HepG2 (cell line): ENCODE measurements around the gene MBD2. TPM values are rescaled to one million over a fixed set of nuclear protein-coding genes. Genes with fewer than 3 reads are reported as not detected.

ENCODE experiments used
- ATAC-seq: fragments of 200-7000 bp; cut with Tn5 transposase; 3 replicates; pipeline ENCODE4 v1.9.1; 2020; ENCODE audit warnings: mild to moderate bottlenecking, moderate library complexity
- BruUV-seq: library from RNA; stranded (reverse); fragments of 400-500 nt; replicated peaks from 2 replicates; lab custom pipeline; 2021; lab: Mats Ljungman, UMichigan
- CTCF ChIA-PET: fragments of 300-600 bp; formaldehyde crosslinking; extraction: SDS; loops from one replicate; lab custom pipeline; 2021; ENCODE audit warnings: low total read pairs, inconsistent platforms, low intra/inter-chr PET ratio; lab: Yijun Ruan, JAX
- POLR2A ChIA-PET: fragments of 350-600 bp; sonication (Branson Sonifier 250); formaldehyde crosslinking; loops from one replicate; lab custom pipeline; 2020; ENCODE audit warnings: antibody characterized with exemption, inconsistent platforms; lab: Yijun Ruan, JAX
- DNase-seq: peaks from one replicate; pipeline ENCODE4 v3.0.0-alpha.2; 2015; ENCODE audit warnings: low spot score
- FAIRE-seq: peaks from 3 replicates; lab custom pipeline; 2011; peaks lifted over from hg19 to GRCh38; lab: Jason Lieb, UNC
- H2AFZ ChIP-seq: one replicate; pipeline ENCODE4 v1.6.1; 2011; ENCODE audit warnings: low read length, inconsistent platforms
- H3K27ac ChIP-seq: fragments of 300-600 bp; 3 replicates; pipeline ENCODE4 v1.8.0; 2011; ENCODE audit warnings: mixed run types, mild to moderate bottlenecking, mixed read lengths, low read length, inconsistent platforms; ENCODE audit not compliant: insufficient read depth; ENCODE audit errors: extremely low read length
- H3K27me3 ChIP-seq, 2 experiments: fragments of 200-600 bp in 1 of 2; 2 replicates in 1 of 2; 3 replicates in 1 of 2; pipeline versions ENCODE4 v1.6.0 to v1.8.0; 2011; ENCODE audit warnings: low read length in 2 of 2, mild to moderate bottlenecking in 2 of 2, moderate library complexity in 2 of 2, inconsistent platforms in 1 of 2; ENCODE audit not compliant: insufficient read depth in 2 of 2, control insufficient read depth in 1 of 2
- H3K36me3 ChIP-seq, 2 experiments: fragments of 200-600 bp in 1 of 2; replicated peaks in 1 of 2; 2 replicates in 1 of 2; 3 replicates in 1 of 2; pipeline versions ENCODE4 v1.5.1 to v1.8.0; 2011; ENCODE audit warnings: low read length in 2 of 2, inconsistent platforms in 1 of 2; ENCODE audit not compliant: insufficient read depth in 2 of 2, control insufficient read depth in 1 of 2
- H3K4me1 ChIP-seq: 2 replicates; pipeline ENCODE4 v1.5.1; 2012; ENCODE audit warnings: low read length, inconsistent platforms; ENCODE audit not compliant: insufficient read depth
- H3K4me2 ChIP-seq: 2 replicates; pipeline ENCODE4 v1.6.0; 2011; ENCODE audit warnings: low read depth, low read length, inconsistent platforms
- H3K4me3 ChIP-seq, 3 experiments: fragments of 200-600 bp in 1 of 3; sonication (generic), shearing (Covaris generic) in 1 of 3; replicated peaks in 1 of 3; 2 replicates each; pipeline ENCODE4 v1.5.1; 2011 to 2016; ENCODE audit warnings: low read length in 3 of 3, inconsistent platforms in 2 of 3, low read depth in 2 of 3, mild to moderate bottlenecking in 2 of 3, control low read depth in 1 of 3, mixed read lengths in 1 of 3; ENCODE audit not compliant: insufficient read depth in 1 of 3
- H3K79me2 ChIP-seq: one replicate; pipeline ENCODE4 v1.6.1; 2011; ENCODE audit warnings: low read length, inconsistent platforms; ENCODE audit not compliant: insufficient read depth
- H3K9ac ChIP-seq: 2 replicates; pipeline ENCODE4 v1.6.0; 2011; ENCODE audit warnings: mild to moderate bottlenecking, low read depth, low read length, inconsistent platforms; ENCODE audit not compliant: insufficient read depth
- H3K9me3 ChIP-seq: 2 replicates; pipeline ENCODE4 v1.5.1; 2012; ENCODE audit warnings: mild to moderate bottlenecking, low read length
- H4K20me1 ChIP-seq: 2 replicates; pipeline ENCODE4 v1.6.0; 2011; ENCODE audit warnings: inconsistent platforms, mild to moderate bottlenecking, low read length, moderate library complexity; ENCODE audit not compliant: insufficient read depth
- HHEX ChIP-seq: IDR thresholded peaks from 2 replicates; pipeline ENCODE4 v1.6.1; 2016; ENCODE audit warnings: control low read depth
- IRF2 ChIP-seq: IDR thresholded peaks from 2 replicates; pipeline ENCODE4 v1.6.1; 2018; ENCODE audit warnings: missing genetic modification reagents, missing compliant biosample characterization
- KMT2A ChIP-seq: sonication (generic); formaldehyde crosslinking; IDR thresholded peaks from 2 replicates; pipeline ENCODE4 v1.4.0; 2020; ENCODE audit warnings: missing genetic modification reagents
- NONO ChIP-seq, 2 experiments: fragments of 450-650 bp in 1 of 2; sonication (generic) in 1 of 2; formaldehyde crosslinking in 1 of 2; IDR thresholded peaks in 1 of 2; conservative IDR thresholded peaks in 1 of 2; 2 replicates each; pipeline versions ENCODE4 v1.6.1 to v1.8.0; 2017 to 2022; ENCODE audit warnings: mild to moderate bottlenecking in 1 of 2, missing genetic modification reagents in 1 of 2, moderate library complexity in 1 of 2
- PCBP2 ChIP-seq: fragments of 200-400 bp; formaldehyde crosslinking; optimal IDR thresholded peaks from 2 replicates; pipeline ENCODE3; 2018; ENCODE audit warnings: low read length, low read depth; ENCODE audit not compliant: poor library complexity, severe bottlenecking
- SNAPC5 ChIP-seq: sonication (generic); formaldehyde crosslinking; IDR thresholded peaks from 2 replicates; pipeline ENCODE4 v1.8.1; 2023; ENCODE audit warnings: mild to moderate bottlenecking, missing genetic modification reagents, borderline replicate concordance
- SP5 ChIP-seq: IDR thresholded peaks from 2 replicates; pipeline ENCODE4 v1.6.1; 2016; ENCODE audit warnings: low read depth, borderline replicate concordance
- ZNF75D ChIP-seq: sonication (generic); formaldehyde crosslinking; IDR thresholded peaks from 2 replicates; pipeline ENCODE4 v1.8.1; 2023; ENCODE audit warnings: missing genetic modification reagents, mild to moderate bottlenecking, borderline replicate concordance
- WGBS: methylation state at CpG from one replicate; pipeline ENCODE4 v1.1.6; 2017; ENCODE audit warnings: low lambda C conversion rate; 5-methylcytosine and 5-hydroxymethylcytosine counted together
- in situ Hi-C: cut with HindIII; loops from 2 replicates; pipeline ENCODE4 v1.10.0; 2017; ENCODE audit warnings: low pct_unique_long_range_greater_than_20kb; ENCODE audit not compliant: extremely low pct_ligation_motif_present
- intact Hi-C: fragments of 100-400 bp; cut with micrococcal nuclease; formaldehyde crosslinking; loops from one replicate; pipeline ENCODE4 v1.10.0; 2022; ENCODE audit not compliant: unreplicated experiment
- polyA plus RNA-seq, 8 experiments: library from polyadenylated mRNA; depleted of rRNA in 3 of 8; stranded (reverse) in 7 of 8; unstranded in 1 of 8; fragments of >200 nt; fragmentation: Illumina TruSeq in 4 of 8; extraction: Trizol in 4 of 8; gene quantifications; 2 replicates each; pipeline versions ENCODE4 v1.2.1 to v1.2.3, GENCODE V29; 2011 to 2016; ENCODE audit warnings: low read depth in 4 of 8, missing spikeins in 1 of 8, mixed read lengths in 1 of 8; ENCODE audit not compliant: insufficient read depth in 1 of 8
- total RNA-seq, 5 experiments: library from RNA; depleted of rRNA; stranded (reverse); fragments of >200 nt; fragmentation: Illumina TruSeq; extraction: Trizol; gene quantifications; 2 replicates each; pipeline ENCODE4 v1.2.3, GENCODE V29; 2016; ENCODE audit warnings: low read depth in 1 of 5

MBD2 gene
- total and polyA plus RNA-seq, 2 of the 13 experiments (the other 11 are each of a cell fraction or from before 2014, with no cell fraction given), result 19.1 to 38.5 TPM

GRCh38 chr18:54242327-54242726 is 17.9 kb upstream of the MBD2 start:
- peaks cover 17% of the 10 kb centered on the region for H3K4me1 ChIP-seq
- no peaks in the 10 kb centered on the region for H4K20me1 ChIP-seq
- 90% methylated on average over 10 of the region's 19 CpGs for WGBS
- no peak overlapping the region for H3K4me2 ChIP-seq
- POLR2A ChIA-PET, result no interaction called here
- no peak overlapping the region for H3K4me3 ChIP-seq
- TF ChIP-seq IRF2 (no peak), SP5 (CRISPR knock-in tag) (no peak), PCBP2 (no peak), HHEX (CRISPR knock-in tag) (no peak), NONO (IDR thresholded peaks at IDR 0.05) (no peak), NONO (CRISPR knock-in tag; conservative IDR thresholded peaks at IDR 0.05) (no peak), SNAPC5 (no peak), KMT2A (CRISPR knock-in tag) (no peak)
- CTCF ChIA-PET, result no interaction called here
- DNase-seq (no peak), ATAC-seq (no peak; the same call in 2 of the 3 replicates), FAIRE-seq (no peak)
- H3K9ac ChIP-seq, result no peak overlapping the region
- no peak overlapping the region for H3K27ac ChIP-seq
- in situ Hi-C loops (no loop called here), intact Hi-C loops (no loop called here)
- no TSS peak for BruUV-seq
- no peaks in the 10 kb centered on the region for H3K79me2 ChIP-seq
- H3K27me3 ChIP-seq, result no peaks in the 10 kb centered on the region
- H2AFZ ChIP-seq, result no peak overlapping the region
- H3K9me3 ChIP-seq, result no peaks in the 10 kb centered on the region
- no peaks in the 10 kb centered on the region for H3K36me3 ChIP-seq

- ATAC-seq (peak; percentile 54), DNase-seq (no peak)
- no peaks in the 10 kb centered on the region for H3K9me3 ChIP-seq
- intact Hi-C loops, result no loop called here
- H3K9ac ChIP-seq, result no peak overlapping the region
- no peak for TF ChIP-seq ZNF75D (CRISPR knock-in tag)
- TF ChIP-seq, all 625 proteins: peak for 0
- Histone ChIP-seq H2AFZ (no peak overlapping the region), H3K4me1 (peaks cover 9% of the 10 kb centered on the region), H3K36me3 (no peaks in the 10 kb centered on the region), H3K27ac (no peak overlapping the region), H4K20me1 (no peaks in the 10 kb centered on the region), H3K79me2 (no peaks in the 10 kb centered on the region), H3K4me2 (no peak overlapping the region), H3K27me3 (no peaks in the 10 kb centered on the region), H3K4me3 (no peak overlapping the region)
- in situ Hi-C loops, result no loop called here
- POLR2A ChIA-PET, result no interaction called here
- CTCF ChIA-PET, result no interaction called here
- FAIRE-seq, result no peak
- no TSS peak for BruUV-seq
- no CpG with 5 or more reads among the region's 4 CpGs for WGBS
These were observed 17.0 kb upstream of the MBD2 start for GRCh38 chr18:54241483-54241882.
